GM12878 (cell line): Measurements from ENCODE around the gene DNMT1. TPM values are rescaled to one million over a fixed set of nuclear protein-coding genes. Genes with fewer than 3 reads are reported as not detected.
A peak's percentile ranks its signal among the peaks of the same experiment; 100 is the strongest.

Source experiments
- ATAC-seq: fragments of 200-7000 bp; cut with Tn5 transposase; 3 replicates; pipeline ENCODE4 v1.9.1; 2020; ENCODE audit warnings: mild to moderate bottlenecking, moderate library complexity
- BruUV-seq: library from RNA; stranded (reverse); fragments of 400-500 nt; replicated peaks from 2 replicates; lab custom pipeline; 2021; lab: Mats Ljungman, UMichigan
- CTCF ChIA-PET: fragments of 300-600 bp; sonication (Branson Sonifier 250); formaldehyde crosslinking; extraction: SDS; loops from one replicate; lab custom pipeline; 2021; ENCODE audit warnings: inconsistent platforms; lab: Yijun Ruan, JAX
- POLR2A ChIA-PET: fragments of 350-600 bp; formaldehyde crosslinking; extraction: SDS; loops from one replicate; lab custom pipeline; 2021; ENCODE audit warnings: inconsistent platforms; lab: Charles Lee
- RAD21 ChIA-PET: fragments of 300-600 bp; sonication (Branson Sonifier 250); formaldehyde crosslinking; loops from one replicate; lab custom pipeline; 2023; ENCODE audit warnings: antibody characterized with exemption; ENCODE audit not compliant: unreplicated experiment; lab: Charles Lee
- SMC1A ChIA-PET: fragments of 300-600 bp; sonication (Branson Sonifier 250); formaldehyde crosslinking; loops from one replicate; lab custom pipeline; 2023; ENCODE audit not compliant: unreplicated experiment, uncharacterized antibody; lab: Charles Lee
- DNase-seq: peaks from one replicate; pipeline ENCODE4 v3.0.0-alpha.2; 2011; ENCODE audit warnings: low read depth, low spot score
- FAIRE-seq: peaks from 3 replicates; lab custom pipeline; 2011; peaks lifted over from hg19 to GRCh38; lab: Jason Lieb, UNC
- H2AFZ ChIP-seq: 2 replicates; pipeline ENCODE4 v1.6.0; 2011; ENCODE audit warnings: low read depth, low read length, control low read depth; ENCODE audit not compliant: control insufficient read depth
- H3K27ac ChIP-seq: 2 replicates; pipeline ENCODE4 v1.5.1; 2011; ENCODE audit warnings: control low read depth; ENCODE audit not compliant: control insufficient read depth, insufficient read depth
- H3K27me3 ChIP-seq, 2 experiments: replicated peaks in 1 of 2; 2 replicates each; pipeline versions ENCODE4 v1.6.0 to v1.6.1; 2011; ENCODE audit warnings: low read length in 1 of 2; ENCODE audit not compliant: control insufficient read depth in 2 of 2, insufficient read depth in 2 of 2
- H3K36me3 ChIP-seq, 2 experiments: 2 replicates each; pipeline ENCODE4 v1.5.1; 2011; ENCODE audit warnings: low read length in 1 of 2; ENCODE audit not compliant: control insufficient read depth in 2 of 2, insufficient read depth in 2 of 2
- H3K4me1 ChIP-seq: 2 replicates; pipeline ENCODE4 v1.6.1; 2011; ENCODE audit warnings: mild to moderate bottlenecking, low read length, moderate library complexity, mixed read lengths; ENCODE audit not compliant: control insufficient read depth, insufficient read depth
- H3K4me2 ChIP-seq: 2 replicates; pipeline ENCODE4 v1.6.0; 2011; ENCODE audit warnings: control low read depth; ENCODE audit not compliant: control insufficient read depth, insufficient read depth
- H3K4me3 ChIP-seq: fragments of 200-600 bp; sonication (generic); 2 replicates; pipeline ENCODE4 v1.5.1; 2016
- H3K79me2 ChIP-seq: 2 replicates; pipeline ENCODE4 v1.6.0; 2011; ENCODE audit warnings: low read length; ENCODE audit not compliant: control insufficient read depth, insufficient read depth
- H3K9ac ChIP-seq: 2 replicates; pipeline ENCODE4 v1.8.0; 2011; ENCODE audit warnings: low read length, control low read depth, mixed read lengths; ENCODE audit not compliant: control insufficient read depth, insufficient read depth
- H3K9me3 ChIP-seq: replicated peaks from 3 replicates; pipeline ENCODE4 v1.5.1; 2011; ENCODE audit warnings: mild to moderate bottlenecking, low read length; ENCODE audit not compliant: control insufficient read depth, insufficient read depth
- H4K20me1 ChIP-seq: 2 replicates; pipeline ENCODE4 v1.6.0; 2011; ENCODE audit not compliant: control insufficient read depth, insufficient read depth
- NFXL1 ChIP-seq: fragments of 450-650 bp; IDR thresholded peaks from 2 replicates; pipeline ENCODE4 v1.6.1; 2017; ENCODE audit warnings: antibody characterized with exemption, mild to moderate bottlenecking, borderline replicate concordance
- POLR2A ChIP-seq: IDR thresholded peaks from 2 replicates; pipeline ENCODE4 v1.6.1; 2011; ENCODE audit warnings: low read depth, mild to moderate bottlenecking, low read length
- POLR2AphosphoS2 ChIP-seq: IDR thresholded peaks from 2 replicates; pipeline ENCODE4 v1.6.1; 2011; ENCODE audit warnings: low read depth, mild to moderate bottlenecking, low read length, improper control_type of control experiment, moderate library complexity
- RAD51 ChIP-seq: fragments of 450-650 bp; IDR thresholded peaks from 2 replicates; pipeline ENCODE4 v1.6.1; 2016; ENCODE audit warnings: moderate library complexity, mild to moderate bottlenecking, inconsistent platforms
- RUNX3 ChIP-seq: IDR thresholded peaks from 2 replicates; pipeline ENCODE4 v1.6.1; 2012; ENCODE audit warnings: low read length, inconsistent platforms
- SPI1 ChIP-seq: IDR thresholded peaks from 2 replicates; pipeline ENCODE4 v1.6.1; 2011; ENCODE audit warnings: low read depth, mild to moderate bottlenecking, low read length, moderate library complexity, borderline replicate concordance; ENCODE audit not compliant: insufficient read depth
- WGBS: methylation state at CpG from one replicate; pipeline ENCODE4 v1.1.6; 2016; ENCODE audit warnings: low lambda C conversion rate; ENCODE audit not compliant: insufficient replicate concordance, insufficient coverage; ENCODE audit errors: missing lambda C conversion rate; 5-methylcytosine and 5-hydroxymethylcytosine counted together
- in situ Hi-C: fragments of 300-500 bp; cut with MboI; formaldehyde crosslinking; loops from 9 replicates; pipeline ENCODE4 v1.14.3; 2018; ENCODE audit warnings: mixed read lengths
- intact Hi-C: fragments of 100-400 bp; cut with micrococcal nuclease; formaldehyde crosslinking; loops from one replicate; pipeline ENCODE4 v1.14.2; 2022; ENCODE audit not compliant: unreplicated experiment
- polyA plus RNA-seq, 11 experiments: library from polyadenylated mRNA; depleted of rRNA in 4 of 11; unstranded in 6 of 11; stranded (reverse) in 5 of 11; fragments of >200 nt; fragmentation: Nextera tagmentation in 4 of 11; fragmentation: Illumina TruSeq in 1 of 11; extraction: Ambion mirVana in 4 of 11; extraction: Trizol in 1 of 11; gene quantifications; 1 replicate in 1 of 11; 2 replicates in 10 of 11; pipeline versions ENCODE4 v1.2.1 to v1.2.3, GENCODE V29; 2011 to 2016; ENCODE audit warnings: inconsistent platforms in 2 of 11, missing spikeins in 2 of 11, low read depth in 1 of 11
- total RNA-seq, 4 experiments: library from RNA; depleted of rRNA in 3 of 4; stranded (reverse); fragments of >200 nt in 3 of 4; fragmentation: Illumina TruSeq in 1 of 4; extraction: Trizol in 1 of 4; gene quantifications; 2 replicates each; pipeline versions ENCODE4 v1.2.1 to v1.2.3, GENCODE V29; 2013 to 2021
- TF ChIP-seq, protein P1 (sequence below): fragments of 450-650 bp; IDR thresholded peaks from 2 replicates; pipeline ENCODE4 v1.6.1; 2016; ENCODE audit warnings: mild to moderate bottlenecking

DNMT1 gene
- total and polyA plus RNA-seq, 10 of the 15 experiments (the other 5 are each of a cell fraction or from before 2014, with no cell fraction given): 70.0 to 290 (median 133) TPM

DNA sequence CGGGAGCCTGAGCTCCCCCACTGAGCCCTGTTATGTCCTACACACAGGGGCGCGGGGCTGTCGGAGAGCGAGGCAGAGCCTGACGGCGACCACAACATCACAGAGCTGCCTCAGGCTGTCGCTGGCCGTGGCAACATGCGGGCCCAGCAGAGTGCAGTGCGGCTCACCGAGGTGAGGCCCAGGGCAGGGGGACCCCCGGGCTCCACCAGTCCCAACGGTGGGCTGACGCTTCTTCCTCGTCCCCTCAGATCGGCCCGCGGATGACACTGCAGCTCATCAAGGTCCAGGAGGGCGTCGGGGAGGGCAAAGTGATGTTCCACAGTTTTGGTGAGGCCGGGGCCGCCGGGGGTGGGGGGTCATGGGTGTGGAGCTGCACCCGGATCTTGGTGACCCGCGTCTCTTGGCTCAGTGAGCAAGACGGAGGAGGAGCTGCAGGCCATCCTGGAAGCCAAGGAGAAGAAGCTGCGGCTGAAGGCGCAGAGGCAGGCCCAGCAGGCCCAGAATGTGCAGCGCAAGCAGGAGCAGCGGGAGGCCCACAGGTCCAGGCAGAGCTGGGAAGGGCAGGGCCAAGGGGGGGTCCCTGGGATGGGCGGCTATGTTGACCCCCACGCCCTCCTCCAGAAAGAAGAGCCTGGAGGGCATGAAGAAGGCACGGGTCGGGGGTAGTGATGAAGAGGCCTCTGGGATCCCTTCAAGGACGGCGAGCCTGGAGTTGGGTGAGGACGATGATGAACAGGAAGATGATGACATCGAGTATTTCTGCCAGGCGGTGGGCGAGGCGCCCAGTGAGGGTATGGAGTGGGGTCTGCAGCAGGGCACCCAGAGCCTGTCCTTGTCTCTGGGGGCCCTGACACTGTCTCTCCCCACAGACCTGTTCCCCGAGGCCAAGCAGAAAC, 84.4 kb downstream of the DNMT1 start:
- H4K20me1 ChIP-seq: no peaks in the 10 kb centered on the region
- WGBS: 86% methylated on average over 44 of the region's 44 CpGs
- peak overlapping the region; percentile 62 for H3K27ac ChIP-seq
- DNase-seq: no peak
- peaks cover 61% of the 10 kb centered on the region for H3K79me2 ChIP-seq
- peaks cover 50% of the 10 kb centered on the region for H3K4me1 ChIP-seq
- intact Hi-C loops: loop anchor here (5.0 kb wide), 1 partner anchor 83 kb away; no protein-coding TSS in a partner anchor
- no peak overlapping the region for H2AFZ ChIP-seq
- CTCF ChIA-PET: interaction anchor here (2.0 to 9.8 kb wide), 3 partner anchors 10 to 179 kb away, joined by 8 to 171 read pairs (median 24); partner anchors contain the start of gene ANGPTL6
- H3K4me2 ChIP-seq: peak overlapping the region; percentile 28
- TF ChIP-seq POLR2A (peak; percentile 57), NFXL1 (no peak), POLR2AphosphoS2 (0 out of 2 replicates have a peak, but pooled peaks have one; percentile 27), SPI1 (no peak), RUNX3 (no peak), RAD51 (no peak)
- TF ChIP-seq, protein P1, sequence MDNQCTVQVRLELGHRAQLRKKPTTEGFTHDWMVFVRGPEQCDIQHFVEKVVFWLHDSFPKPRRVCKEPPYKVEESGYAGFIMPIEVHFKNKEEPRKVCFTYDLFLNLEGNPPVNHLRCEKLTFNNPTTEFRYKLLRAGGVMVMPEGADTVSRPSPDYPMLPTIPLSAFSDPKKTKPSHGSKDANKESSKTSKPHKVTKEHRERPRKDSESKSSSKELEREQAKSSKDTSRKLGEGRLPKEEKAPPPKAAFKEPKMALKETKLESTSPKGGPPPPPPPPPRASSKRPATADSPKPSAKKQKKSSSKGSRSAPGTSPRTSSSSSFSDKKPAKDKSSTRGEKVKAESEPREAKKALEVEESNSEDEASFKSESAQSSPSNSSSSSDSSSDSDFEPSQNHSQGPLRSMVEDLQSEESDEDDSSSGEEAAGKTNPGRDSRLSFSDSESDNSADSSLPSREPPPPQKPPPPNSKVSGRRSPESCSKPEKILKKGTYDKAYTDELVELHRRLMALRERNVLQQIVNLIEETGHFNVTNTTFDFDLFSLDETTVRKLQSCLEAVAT: 0 out of 2 replicates have a peak, but pooled peaks have one; percentile 71
- TF ChIP-seq, all 136 proteins: peak for 3
- FAIRE-seq (no peak), ATAC-seq (no peak)
- Histone ChIP-seq H3K9me3 (no peaks in the 10 kb centered on the region), H3K36me3 (peaks cover 18 to 45% of the 10 kb centered on the region in 2 experiments; a peak in 3 of 4 replicates), H3K27me3 (no peaks in the 10 kb centered on the region), H3K9ac (no peak overlapping the region; the same call in 1 of the 2 replicates), H3K4me3 (peak overlapping the region; percentile 51; the same call in 1 of the 2 replicates)
- no TSS peak for BruUV-seq
- ChIA-PET SMC1A (interaction anchor here (11.4 kb wide), 1 partner anchor 10 kb away, joined by 150 read pairs; the partner anchor contains the start of gene ANGPTL6), POLR2A (interaction anchor here (0.9 to 5.4 kb wide), 4 partner anchors 8 to 179 kb away, joined by 3 to 58 read pairs (median 4); partner anchors contain the start of gene ANGPTL6), RAD21 (interaction anchor here (1.7 to 8.6 kb wide), 2 partner anchors 10 to 83 kb away, joined by 3 to 166 read pairs; partner anchors contain the start of gene ANGPTL6)
- in situ Hi-C loops: no loop called here
